Breast epithelium (tissue), 4 donors: ENCODE results near the gene ENTPD2. TPM values are rescaled to one million over a fixed set of nuclear protein-coding genes. Genes with fewer than 3 reads are reported as not detected.

Experiments
- DNase-seq, 2 donors: peaks; one replicate each; pipeline ENCODE4 v3.0.0-alpha.2; 2019; ENCODE audit warnings: low spot score in 2 of 2
- H3K27ac ChIP-seq, 2 donors: fragments of 200-600 bp; sonication (generic) in 1 of 2; one replicate each; pipeline ENCODE4 v1.5.1; 2016 to 2019; ENCODE audit warnings: mild to moderate bottlenecking in 1 of 2
- H3K27me3 ChIP-seq, 2 donors: fragments of 200-600 bp; sonication (generic) in 1 of 2; one replicate each; pipeline versions ENCODE4 v1.5.1 to v1.6.0; 2017 to 2019; ENCODE audit warnings: control low read depth in 1 of 2, mild to moderate bottlenecking in 1 of 2
- H3K36me3 ChIP-seq: fragments of 200-600 bp; one replicate; pipeline ENCODE4 v1.5.1; 2019
- H3K4me1 ChIP-seq, 2 donors: fragments of 200-600 bp; sonication (generic); one replicate each; pipeline ENCODE4 v1.5.1; 2016 to 2019; ENCODE audit warnings: control low read depth in 1 of 2
- H3K4me3 ChIP-seq, 3 donors: fragments of 200-600 bp; sonication (generic); 1 replicate in 2 of 3; 2 replicates in 1 of 3; pipeline ENCODE4 v1.5.1; 2016 to 2019; ENCODE audit warnings: mild to moderate bottlenecking in 3 of 3, moderate library complexity in 2 of 3
- H3K9me3 ChIP-seq, 2 donors: fragments of 200-600 bp; sonication (generic) in 1 of 2; one replicate each; pipeline ENCODE4 v1.5.1; 2016 to 2019; ENCODE audit warnings: control low read depth in 1 of 2
- POLR2A ChIP-seq: fragments of 450-650 bp; IDR thresholded peaks from one replicate; pipeline ENCODE4 v1.6.1; 2016; ENCODE audit warnings: antibody characterized with exemption, mild to moderate bottlenecking, moderate library complexity
- POLR2AphosphoS5 ChIP-seq, 3 donors: sonication (generic); formaldehyde crosslinking; IDR thresholded peaks; one replicate each; pipeline ENCODE4 v1.6.1; 2017; ENCODE audit warnings: antibody characterized with exemption in 3 of 3
- intact Hi-C: fragments of 100-400 bp; cut with DNase I; formaldehyde crosslinking; loops from one replicate; pipeline ENCODE4 v1.15.1; 2023; ENCODE audit warnings: low total_unique reads
- total RNA-seq, 3 donors: library from RNA; depleted of rRNA; stranded (reverse); fragments of >200 nt; gene quantifications; one replicate each; pipeline ENCODE4 v1.1.0, GENCODE V29; 2016
- TF ChIP-seq, protein P1 (sequence below), 3 donors: fragments of 450-650 bp; IDR thresholded peaks; one replicate each; pipeline ENCODE4 v1.5.1; 2016 to 2017; ENCODE audit warnings: antibody characterized with exemption in 3 of 3, mild to moderate bottlenecking in 3 of 3, moderate library complexity in 3 of 3

Gene ENTPD2
- total RNA-seq, 3 donors from 2014 or later, result 0.16 to 6.7 (median 3.6) TPM

DNA sequence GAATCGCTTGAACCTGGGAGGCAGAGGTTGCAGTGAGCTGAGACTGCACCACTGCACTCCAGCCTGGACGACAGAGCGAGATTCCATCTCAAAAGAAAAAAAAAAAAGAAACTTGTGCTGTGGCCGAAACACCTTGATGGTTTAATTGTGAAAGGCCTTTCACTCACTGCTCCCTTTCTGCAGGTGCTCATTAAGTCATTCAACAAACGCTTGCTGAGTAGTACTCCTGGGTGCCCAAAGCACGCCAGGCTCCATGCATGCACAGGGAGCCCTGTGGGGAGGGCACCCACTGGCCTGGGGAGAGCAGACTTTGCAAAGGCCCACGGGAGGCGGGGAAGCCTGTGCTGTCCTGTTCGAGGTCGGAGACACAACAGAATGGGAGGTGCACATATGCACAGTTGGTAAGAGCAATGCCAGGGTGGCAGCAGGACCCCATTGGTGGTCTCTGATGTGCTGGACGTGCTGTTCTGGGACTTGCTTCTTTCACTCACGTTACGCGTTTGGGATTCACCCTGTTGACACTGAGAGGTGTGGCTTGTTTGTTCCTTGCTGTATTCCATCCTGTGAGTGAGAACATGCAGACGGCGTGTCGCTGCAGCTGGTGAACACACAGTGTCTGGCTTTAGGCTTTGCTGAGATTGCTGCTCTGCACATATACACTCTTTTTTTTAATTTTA is 3.0 kb upstream of the ENTPD2 start:
- Histone ChIP-seq H3K27ac (no peak overlapping the region), H3K27me3 (no peaks in the 10 kb centered on the region), H3K4me3 (no peak overlapping the region), H3K36me3 (no peaks in the 10 kb centered on the region), H3K9me3 (no peaks in the 10 kb centered on the region), H3K4me1 (peaks cover 14 to 18% of the 10 kb centered on the region in 2 donors)
- DNase-seq, result no peak
- intact Hi-C loops, result no loop called here
- TF ChIP-seq, protein P1, sequence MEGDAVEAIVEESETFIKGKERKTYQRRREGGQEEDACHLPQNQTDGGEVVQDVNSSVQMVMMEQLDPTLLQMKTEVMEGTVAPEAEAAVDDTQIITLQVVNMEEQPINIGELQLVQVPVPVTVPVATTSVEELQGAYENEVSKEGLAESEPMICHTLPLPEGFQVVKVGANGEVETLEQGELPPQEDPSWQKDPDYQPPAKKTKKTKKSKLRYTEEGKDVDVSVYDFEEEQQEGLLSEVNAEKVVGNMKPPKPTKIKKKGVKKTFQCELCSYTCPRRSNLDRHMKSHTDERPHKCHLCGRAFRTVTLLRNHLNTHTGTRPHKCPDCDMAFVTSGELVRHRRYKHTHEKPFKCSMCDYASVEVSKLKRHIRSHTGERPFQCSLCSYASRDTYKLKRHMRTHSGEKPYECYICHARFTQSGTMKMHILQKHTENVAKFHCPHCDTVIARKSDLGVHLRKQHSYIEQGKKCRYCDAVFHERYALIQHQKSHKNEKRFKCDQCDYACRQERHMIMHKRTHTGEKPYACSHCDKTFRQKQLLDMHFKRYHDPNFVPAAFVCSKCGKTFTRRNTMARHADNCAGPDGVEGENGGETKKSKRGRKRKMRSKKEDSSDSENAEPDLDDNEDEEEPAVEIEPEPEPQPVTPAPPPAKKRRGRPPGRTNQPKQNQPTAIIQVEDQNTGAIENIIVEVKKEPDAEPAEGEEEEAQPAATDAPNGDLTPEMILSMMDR (IDR thresholded peaks at IDR 0.05), result no peak
- TF ChIP-seq POLR2AphosphoS5 (IDR thresholded peaks at IDR 0.05) (no peak), POLR2A (no peak)

DNA sequence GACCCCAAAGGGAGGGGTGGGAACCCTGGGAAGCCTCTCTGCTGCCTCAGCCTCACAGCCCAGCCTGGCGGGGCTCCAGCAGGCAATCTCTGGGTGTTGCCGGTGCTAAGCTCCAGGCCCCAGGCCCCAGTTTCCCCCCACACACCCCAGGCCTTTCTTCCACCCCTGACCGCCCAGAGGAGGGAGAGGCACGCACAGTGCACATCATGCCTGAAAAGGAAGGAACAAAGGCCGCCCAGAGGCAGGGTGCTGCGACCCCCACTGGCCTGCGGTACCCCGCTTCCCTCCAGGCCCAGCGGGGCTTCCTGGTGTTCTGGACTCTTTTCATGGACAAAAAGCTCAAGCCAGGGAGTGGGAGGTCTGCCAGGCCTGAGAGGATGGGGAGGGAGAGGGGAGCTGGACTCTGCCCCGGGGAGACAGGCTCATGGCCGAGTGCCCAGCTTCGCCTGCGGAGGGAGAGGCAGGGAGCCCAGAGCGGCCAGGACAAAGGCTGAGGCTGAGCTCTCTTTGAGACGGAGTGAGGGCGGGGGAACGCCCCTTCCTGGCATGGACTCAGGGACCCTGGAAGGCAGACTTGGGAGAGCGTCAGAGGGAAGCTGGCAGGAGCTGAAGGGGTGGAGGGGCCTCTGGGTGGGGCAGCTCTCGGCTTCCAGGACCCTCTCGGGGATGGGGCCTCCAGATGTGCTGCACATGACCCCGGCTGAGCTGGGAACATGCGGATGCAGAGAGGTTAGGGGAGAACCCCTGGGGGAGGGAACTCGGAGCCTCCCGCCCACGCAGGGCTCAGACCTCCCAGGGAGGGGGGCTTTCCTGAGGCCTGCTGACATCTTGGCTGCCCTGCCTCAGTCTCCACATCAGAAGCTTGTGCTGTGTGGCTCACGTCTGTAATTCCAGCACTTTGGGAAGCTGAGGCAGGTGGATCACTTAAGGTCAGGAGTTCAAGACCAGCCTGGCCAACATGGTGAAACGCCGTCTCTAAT is 1.8 kb upstream of the ENTPD2 start:
- TF ChIP-seq, protein P1 (IDR thresholded peaks at IDR 0.05), result no peak
- TF ChIP-seq POLR2A, result no peak
- no peak for TF ChIP-seq POLR2AphosphoS5 (IDR thresholded peaks at IDR 0.05)
- Histone ChIP-seq H3K36me3 (no peaks in the 10 kb centered on the region), H3K27me3 (no peaks in the 10 kb centered on the region), H3K27ac (peak overlapping the region; percentile 78 to 84), H3K4me1 (peaks cover 14 to 18% of the 10 kb centered on the region in 2 donors), H3K4me3 (peak overlapping the region in 1 of 3 donors; percentile 79), H3K9me3 (no peaks in the 10 kb centered on the region)
- intact Hi-C loops, result no loop called here
- peak; percentile 78 to 82 for DNase-seq

DNA sequence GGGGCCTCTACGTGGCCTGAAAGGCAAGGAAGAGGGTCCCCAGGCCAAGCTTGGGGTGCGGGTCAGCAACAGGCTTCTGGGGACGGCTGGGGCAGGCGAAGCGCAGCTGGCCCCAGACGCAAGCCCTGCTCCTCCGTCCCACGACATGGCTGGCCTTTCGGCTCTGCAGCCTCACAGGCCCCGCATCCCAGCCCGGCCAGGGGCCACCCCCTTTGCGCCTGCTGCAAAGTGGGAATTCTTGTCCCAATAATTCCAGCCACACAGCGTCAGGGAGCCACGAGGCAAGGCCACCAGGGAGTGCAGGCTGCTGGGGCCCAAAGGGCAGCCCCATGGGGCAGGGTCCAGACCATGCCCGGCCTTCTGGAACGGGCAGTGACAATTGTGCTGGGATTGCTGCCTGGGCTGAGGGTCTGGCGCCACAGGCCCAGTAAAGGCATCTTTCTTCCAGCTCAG is 1.1 kb upstream of the ENTPD2 start:
- no peaks in the 10 kb centered on the region for H3K9me3 ChIP-seq
- H3K36me3 ChIP-seq, result no peaks in the 10 kb centered on the region
- H3K27ac ChIP-seq, result peak overlapping the region; percentile 78 to 84
- TF ChIP-seq, protein P1 (IDR thresholded peaks at IDR 0.05), result no peak
- TF ChIP-seq POLR2AphosphoS5 (IDR thresholded peaks at IDR 0.05) (no peak), POLR2A (no peak)
- intact Hi-C loops, result no loop called here
- peak overlapping the region in 2 of 3 donors; percentile 63 to 79 for H3K4me3 ChIP-seq
- no peaks in the 10 kb centered on the region for H3K27me3 ChIP-seq
- peaks cover 14 to 18% of the 10 kb centered on the region in 2 donors for H3K4me1 ChIP-seq
- DNase-seq, result no peak

GRCh38 chr9:137052998-137053943 is 590 bp downstream of the ENTPD2 start:
- Histone ChIP-seq H3K36me3 (no peaks in the 10 kb centered on the region), H3K9me3 (no peaks in the 10 kb centered on the region), H3K4me1 (peaks cover 14 to 18% of the 10 kb centered on the region in 2 donors), H3K27me3 (peaks cover 5 to 12% of the 10 kb centered on the region in 2 donors), H3K27ac (peak overlapping the region; percentile 78 to 84), H3K4me3 (peak overlapping the region; percentile 9 to 79 (median 63))
- no peak for DNase-seq
- TF ChIP-seq, protein P1 (IDR thresholded peaks at IDR 0.05), result no peak
- TF ChIP-seq POLR2AphosphoS5 (IDR thresholded peaks at IDR 0.05) (no peak), POLR2A (no peak)
- intact Hi-C loops, result no loop called here
